NCI-H1436 (cell line): ENCODE measurements around the gene KCNK18.

ENCODE experiments used
- DNase-seq: peaks from one replicate; lab custom pipeline; 2025; lab: John Stamatoyannopoulos, UW

KCNK18 gene

GRCh38 chr10:117250411-117250810 lies 53.1 kb downstream of the KCNK18 start:
- no peak for DNase-seq

- no peak for DNase-seq
Observed at GRCh38 chr10:117253908-117254307, 56.6 kb downstream of the KCNK18 start.

GRCh38 chr10:117254338-117254737 lies 57.0 kb downstream of the KCNK18 start:
- DNase-seq = no peak

- DNase-seq = no peak
Observed at GRCh38 chr10:117254774-117255735, 57.8 kb downstream of the KCNK18 start.

GRCh38 chr10:117255835-117256460 lies 58.7 kb downstream of the KCNK18 start:
- DNase-seq = no peak

GRCh38 chr10:117256910-117257309 lies 59.6 kb downstream of the KCNK18 start:
- DNase-seq = no peak

GRCh38 chr10:117257721-117258120 lies 60.4 kb downstream of the KCNK18 start:
- no peak for DNase-seq

- no peak for DNase-seq
Observed at GRCh38 chr10:117259279-117259678, 62.0 kb downstream of the KCNK18 start.
